SHP77 treated with DMSO at 0.1 percent for 48 hours (cell line): ENCODE measurements around the gene SLC39A11.
"Not testable (repeated sequence)": the region's sequence is repeated elsewhere in the genome, so short reads cannot be mapped to it uniquely, and the experiment has no call there.

ENCODE experiments used
- DNase-seq: peaks from one replicate; lab custom pipeline; 2025; lab: John Stamatoyannopoulos, UW

The SLC39A11 gene

DNA sequence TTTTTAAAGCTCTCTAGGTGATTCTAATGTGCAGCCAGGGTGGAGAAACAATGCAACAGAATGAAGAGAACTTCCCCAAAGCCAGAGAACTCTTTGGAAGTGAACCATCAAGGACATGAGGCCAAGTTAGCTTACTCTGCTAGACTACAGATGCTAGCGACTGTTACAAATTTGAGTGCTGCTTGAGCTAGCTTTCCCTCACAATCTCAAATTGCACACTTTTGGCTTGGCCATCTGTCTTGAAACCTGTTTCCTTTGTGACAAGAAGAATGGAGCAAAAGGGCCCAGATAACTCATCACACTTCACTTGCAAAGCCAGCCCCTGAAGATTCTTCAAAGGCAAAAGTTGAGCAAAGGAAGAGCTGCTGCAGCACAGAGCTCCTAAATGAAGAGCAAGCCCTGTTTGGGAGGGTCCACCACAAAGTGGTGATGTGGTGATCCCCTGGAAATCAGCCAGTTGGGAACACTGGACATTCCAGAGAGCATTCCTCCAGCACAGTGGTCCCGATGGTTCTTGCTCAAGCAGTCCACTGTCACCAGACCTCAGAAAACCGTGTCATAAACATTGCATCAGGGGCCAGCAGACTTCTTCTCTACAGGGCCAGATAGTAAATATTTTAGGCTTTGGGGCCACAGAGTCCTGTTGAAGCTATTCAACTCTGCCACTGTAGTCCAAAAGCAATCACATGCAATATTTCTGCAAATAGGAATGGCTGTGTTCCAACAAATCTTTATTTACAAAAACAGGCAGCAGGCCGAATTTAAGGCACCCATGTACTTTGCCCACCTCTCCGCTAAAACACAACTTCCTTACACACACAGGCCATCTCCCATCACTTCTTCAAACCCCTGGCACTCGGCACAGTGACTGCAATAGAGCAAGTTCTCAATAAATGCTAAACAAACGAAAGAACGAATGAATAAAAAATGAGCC, 21.2 kb downstream of the SLC39A11 start:
- DNase-seq, result no peak

DNA sequence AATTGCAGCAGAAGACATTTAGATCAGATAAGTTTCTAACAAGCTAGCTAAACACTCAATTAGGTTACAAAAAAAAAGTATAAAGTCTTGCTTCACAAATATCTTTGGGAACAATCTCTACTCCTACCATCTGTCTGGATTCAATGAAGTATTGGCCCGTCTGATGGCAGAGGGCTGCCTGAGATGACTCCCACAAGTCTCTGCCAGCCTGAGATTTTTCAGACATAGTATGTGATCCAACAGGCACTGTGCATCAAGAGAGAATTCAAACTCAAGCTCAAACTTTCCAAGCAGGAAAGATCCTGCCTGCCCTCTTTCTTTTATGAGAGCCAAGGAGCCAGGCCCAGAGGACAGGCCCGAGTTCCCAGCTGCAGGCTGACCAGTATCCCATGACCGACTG, 22.6 kb downstream of the SLC39A11 start:
- no peak for DNase-seq

DNA sequence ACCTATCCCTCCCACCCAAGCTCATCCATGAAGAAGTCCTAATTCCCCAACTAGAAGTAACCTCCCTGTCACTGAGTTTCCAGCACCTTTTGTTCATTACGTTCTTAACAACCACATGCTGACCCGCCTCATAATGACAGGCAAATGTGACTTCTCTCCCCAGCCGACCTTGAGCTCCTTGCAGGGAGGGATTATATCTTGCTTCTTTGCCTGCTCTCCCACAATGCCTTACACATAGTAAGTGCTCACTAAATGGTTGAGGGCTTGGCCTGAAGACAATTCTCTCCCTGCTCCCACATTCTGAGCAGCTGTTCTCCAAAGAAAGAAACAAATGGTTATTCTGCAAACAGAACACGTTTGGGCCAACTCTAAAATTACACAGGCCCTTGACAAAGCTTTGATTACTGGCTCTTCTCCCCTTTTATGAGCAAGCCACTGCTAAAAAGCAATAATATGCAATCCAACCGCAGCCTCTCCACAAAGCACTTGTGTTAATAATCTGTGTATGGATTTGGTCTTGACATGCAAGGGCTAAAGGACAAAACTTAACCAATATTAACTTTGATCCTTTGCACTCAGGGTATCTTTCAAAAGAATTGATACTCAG, 23.2 kb downstream of the SLC39A11 start:
- DNase-seq, result no peak

DNA sequence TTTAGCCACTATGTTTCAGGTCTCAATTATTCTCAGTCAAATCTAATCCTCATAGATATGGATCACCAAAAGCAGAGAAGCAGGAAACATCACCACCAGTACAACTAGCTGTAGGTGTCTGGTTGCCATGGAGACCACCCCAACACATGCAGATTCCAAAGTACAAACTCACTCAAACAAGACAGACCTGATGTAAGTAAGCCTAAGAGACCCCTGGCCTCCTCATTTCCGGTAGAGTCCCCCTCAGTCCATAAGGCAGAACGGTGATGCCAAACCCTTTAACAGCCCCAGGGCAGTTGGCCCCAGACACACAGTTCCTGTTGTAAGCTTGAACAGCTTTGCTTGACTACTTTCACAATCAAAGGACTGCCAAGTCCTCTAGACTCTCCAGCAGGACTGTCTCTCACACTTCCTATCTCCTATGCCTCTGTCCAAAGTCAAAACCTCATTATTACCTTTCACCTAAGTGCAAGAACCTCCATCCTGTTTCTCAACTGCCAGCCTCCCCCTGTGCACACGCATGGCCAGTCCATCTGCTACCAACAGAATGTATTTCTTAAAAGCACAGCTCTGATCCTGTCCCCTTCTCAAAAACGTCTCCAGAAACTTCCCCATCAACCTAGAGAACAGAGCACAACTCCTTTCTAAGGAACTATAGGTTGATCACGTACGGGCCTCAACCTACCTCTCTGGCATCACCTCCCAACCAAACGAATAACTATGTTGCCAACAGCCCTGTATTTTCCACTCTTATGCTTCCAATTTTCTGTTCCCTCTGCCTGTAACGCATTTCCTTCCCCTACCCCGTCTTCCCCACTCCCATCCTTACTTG, 23.9 kb downstream of the SLC39A11 start:
- no peak for DNase-seq

DNA sequence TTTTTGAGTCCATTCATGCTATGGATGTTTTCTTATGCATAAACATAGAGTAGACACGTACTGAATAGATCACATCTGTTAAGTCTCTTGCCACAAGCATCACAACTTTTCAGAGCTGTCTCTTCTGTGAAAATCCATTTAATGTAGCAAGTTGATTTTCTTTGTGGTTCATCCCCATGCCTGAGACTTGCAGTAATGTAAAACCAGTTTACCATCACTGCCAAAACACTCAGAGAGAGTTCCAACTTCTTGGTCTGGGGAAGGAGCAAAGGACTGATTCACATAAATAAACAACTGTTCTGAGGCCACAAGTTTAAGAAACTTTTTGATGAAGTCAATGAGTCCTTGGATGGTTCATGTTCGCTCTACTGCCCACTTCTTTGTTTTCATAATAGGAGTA, 24.8 kb downstream of the SLC39A11 start:
- not testable (repeated sequence) for DNase-seq

DNA sequence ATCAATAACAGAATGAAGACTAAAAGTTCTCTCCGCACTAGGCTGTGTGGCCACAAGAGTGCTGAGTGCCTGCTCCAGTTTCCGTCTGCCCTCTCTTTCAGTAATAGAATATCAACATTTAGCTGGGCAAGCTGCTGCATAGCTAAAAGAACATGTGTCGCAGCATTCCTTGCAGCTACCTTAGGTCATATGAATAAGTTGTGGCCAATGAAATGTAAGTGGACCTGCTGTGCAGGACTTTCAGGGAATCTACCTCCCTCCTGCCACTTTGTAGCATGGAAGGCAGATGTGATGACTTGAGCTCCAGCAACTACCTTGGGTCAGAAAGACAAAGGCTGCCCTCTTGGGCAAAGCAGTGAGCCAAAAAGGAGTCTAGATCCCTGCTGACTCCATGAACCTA, 25.4 kb downstream of the SLC39A11 start:
- no peak for DNase-seq

DNA sequence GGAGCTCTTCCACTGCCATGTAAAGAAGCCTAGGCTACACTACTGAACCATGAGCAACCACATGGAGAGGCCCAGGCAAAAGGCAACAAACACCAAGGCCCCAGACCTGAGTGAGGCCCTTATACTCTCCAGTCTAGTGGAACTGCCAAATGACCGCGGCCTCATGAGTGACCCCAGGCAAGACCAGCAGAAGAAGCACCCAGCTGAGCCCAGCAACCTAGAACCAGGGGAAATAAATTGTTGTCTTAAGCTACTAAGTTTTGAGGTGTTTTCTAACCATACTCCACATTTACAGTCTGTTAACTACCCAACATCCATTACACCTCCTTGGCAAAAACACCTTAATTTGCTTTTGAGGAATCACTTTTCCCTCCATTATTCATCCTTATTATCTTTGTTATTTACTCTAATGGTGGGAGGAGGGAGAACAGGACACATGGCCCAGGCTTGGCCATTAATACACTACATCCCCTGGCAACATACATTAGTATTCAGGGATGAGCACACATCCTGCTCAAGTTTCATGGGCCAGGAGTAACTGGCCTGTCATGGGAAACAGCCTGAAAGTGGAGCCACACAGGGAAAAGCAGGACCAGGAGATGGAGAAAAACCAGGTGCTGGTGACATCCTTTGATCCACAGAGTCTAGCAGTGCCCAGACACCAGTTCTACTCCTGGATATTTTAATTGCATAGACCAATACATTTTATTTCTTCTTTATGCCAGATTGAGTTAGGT, 26.2 kb downstream of the SLC39A11 start:
- DNase-seq, result no peak

DNA sequence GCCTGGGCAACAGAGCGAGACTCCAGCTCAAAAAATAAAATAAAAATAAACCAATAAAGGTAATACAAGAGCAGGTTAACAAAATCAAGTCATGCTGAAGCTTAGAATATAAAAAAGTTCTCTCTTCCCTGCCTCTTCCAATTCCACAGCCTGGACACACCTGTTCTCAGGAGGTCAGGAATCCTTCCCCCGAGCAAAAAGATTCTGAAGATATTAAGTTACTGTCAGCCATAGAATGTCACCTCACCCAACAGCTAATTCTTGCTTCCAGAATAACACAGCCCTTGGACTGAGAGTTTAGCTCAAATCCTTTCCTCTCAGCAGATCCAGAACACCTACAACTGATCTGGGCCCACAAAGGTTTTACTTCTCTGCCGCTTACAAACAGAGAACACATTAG, 27.1 kb downstream of the SLC39A11 start:
- no peak for DNase-seq

DNA sequence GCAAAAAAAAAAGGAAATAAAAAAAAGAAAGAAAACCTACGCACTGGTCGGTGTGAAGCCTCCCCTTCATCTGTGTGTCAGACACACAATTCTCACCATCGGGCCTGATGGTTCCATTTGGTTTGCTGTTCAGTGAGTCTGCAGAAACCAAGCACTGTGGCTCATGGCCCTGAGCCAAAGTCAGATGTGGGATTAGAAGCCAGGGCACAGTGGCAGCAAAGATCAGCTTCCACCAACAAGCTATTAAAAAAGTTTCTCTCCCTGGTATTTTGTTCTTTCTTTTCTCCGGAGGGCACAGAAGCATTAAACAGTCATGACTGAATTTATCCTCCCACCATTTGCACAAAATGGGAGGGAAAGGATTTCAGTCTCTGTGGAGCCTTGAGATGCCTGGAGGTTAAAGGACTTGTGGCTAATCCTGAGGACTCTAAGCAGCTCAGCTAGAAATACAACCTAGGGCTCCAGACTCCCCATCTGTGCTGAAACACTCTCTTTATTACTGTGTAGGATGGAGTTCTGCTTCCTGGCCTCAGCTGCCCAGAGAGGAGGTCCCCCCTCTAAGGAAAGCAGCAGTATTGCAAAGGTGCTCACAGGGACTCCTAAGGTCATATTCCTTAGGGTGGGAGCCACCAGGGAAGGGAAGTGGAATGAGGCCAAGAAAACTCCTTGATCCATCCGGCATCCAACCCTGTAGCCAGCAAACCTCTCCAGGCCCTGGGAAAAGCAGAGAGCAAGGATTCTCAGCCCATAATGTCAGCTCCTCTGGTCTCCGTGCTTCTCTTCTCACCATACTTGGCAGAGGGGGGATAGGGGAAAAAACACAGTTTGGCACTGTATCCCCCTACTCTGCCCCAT, 28.2 kb downstream of the SLC39A11 start:
- DNase-seq, result no peak

DNA sequence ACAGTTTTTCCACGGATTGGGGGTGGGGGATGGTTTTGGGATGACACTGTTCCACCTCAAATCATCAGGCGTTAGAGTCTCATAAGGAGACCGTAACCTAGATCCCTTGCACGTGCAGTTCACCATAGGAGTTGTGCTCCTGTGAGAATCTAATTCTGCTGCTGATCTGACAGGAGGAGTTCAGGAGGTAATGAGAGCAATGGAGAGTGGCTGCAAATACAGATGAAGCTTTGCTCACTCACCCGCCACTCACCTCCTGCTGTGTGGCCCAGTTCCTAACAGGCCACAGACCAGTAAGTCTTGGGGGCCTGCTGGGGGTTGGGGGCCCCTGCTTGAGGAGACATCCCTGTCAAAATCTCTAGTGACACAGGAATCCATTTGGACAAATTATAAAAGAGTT, 29.8 kb downstream of the SLC39A11 start:
- no peak for DNase-seq

DNA sequence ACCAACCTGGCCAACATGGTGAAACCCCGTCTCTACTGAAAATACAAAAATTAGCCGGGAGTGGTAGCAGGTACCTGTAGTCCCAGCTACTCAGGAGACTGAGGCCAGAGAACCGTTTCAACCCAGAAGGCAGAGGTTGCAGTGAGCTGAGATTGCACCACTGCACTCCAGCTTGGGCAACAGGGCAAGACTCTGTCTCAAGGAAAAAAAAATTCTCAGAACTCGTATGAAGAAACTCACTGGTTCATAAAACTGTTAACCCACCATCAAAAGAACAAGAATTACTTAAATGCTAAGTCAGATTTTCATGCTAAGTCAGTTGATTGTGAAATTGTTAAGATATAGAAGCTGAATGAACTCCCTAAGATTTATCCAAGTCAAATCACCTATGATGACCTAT, 31.3 kb downstream of the SLC39A11 start:
- no peak for DNase-seq

DNA sequence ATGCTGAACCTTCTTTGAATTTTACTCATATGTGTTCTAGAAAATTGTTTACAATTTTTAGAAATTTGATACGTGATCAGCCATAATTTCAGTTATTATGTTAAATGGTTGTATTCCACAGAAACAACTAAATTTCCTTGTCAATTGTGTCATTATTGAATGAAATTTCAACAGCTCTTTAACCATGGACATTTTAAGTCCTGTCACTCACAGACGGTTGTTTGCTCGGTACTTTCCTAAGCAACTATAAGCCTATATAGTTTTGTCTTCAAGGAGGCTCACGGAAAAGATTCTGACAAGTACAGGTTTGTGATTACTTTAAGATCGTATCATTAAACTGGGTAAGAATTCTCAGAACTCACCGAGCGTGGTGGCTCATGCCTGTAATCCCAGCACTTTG, 31.8 kb downstream of the SLC39A11 start:
- DNase-seq, result no peak

DNA sequence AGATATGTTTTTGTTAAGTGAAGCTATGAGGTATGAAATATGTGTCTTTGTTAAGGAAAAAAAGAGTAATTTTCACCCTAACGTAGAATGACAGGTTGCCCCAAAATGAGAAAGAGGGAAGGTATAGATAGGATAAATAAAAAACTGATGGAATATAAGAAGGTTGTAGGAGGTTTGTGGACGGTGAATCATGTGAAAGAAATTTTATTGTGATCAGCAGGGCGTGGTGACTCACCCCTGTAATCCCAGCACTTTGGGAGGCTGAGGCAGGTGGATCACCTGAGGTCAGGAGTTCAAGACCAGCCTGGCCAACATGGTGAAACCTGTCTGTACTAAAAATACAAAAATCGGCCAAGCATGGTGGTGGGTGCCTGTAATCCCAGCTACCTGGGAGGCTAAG, 32.8 kb downstream of the SLC39A11 start:
- DNase-seq, result not testable (repeated sequence)

DNA sequence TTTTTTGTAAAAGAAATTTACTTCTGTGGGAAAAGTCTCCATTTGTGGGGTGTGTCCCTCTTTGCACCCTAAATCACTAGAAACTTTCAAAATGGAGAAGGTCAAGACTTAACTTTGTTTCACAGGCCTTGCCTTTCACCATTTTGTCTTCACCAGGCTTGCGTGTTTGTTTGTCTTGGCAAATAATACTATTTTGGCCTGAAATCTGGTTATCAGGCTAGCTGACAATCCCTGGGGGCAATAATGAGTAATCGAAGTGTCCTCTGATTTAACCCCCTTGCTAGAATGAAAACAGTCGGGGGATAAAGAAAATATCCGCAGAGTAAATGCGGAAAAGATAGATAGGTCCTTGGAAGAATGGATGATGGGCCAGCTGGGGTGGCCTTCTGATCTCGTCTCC, 34.5 kb downstream of the SLC39A11 start:
- DNase-seq, result no peak

DNA sequence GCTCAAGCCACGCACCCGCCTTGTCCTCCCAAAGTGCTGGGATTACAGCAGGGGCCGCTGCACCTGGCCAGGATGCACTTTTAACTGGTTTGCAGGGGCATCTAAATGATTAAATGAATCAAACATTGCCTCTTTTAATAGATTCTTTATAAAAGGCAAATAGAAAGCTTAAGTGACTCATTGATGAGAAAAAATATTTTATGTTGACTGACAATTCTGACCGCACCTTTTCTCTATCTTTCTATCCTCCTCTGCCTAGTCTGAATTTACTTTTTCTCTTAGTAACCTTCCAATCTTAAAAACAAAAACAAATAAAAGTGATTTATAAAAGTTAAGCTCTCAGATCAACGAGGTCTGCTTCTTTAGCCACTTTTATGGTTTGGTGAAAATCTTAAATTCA, 35.3 kb downstream of the SLC39A11 start:
- DNase-seq, result no peak

DNA sequence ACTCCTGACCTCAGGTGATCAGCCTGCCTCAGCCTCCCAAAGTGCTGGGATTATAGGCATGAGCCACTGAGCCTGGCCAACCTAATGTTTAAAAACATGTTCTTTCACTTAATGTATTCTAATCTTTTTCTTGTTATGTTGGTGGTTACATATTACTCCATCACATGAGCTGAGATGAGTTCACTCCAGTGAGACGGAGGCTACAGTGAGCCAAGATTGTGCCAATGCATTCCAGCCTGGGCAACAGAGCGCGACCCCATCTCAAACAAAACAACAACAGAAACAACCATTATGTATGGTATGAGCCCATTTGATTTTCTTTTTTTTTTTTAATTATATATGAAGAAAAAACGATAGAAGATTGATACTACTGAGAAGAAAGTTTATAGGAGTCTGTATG, 39.6 kb downstream of the SLC39A11 start:
- no peak for DNase-seq

DNA sequence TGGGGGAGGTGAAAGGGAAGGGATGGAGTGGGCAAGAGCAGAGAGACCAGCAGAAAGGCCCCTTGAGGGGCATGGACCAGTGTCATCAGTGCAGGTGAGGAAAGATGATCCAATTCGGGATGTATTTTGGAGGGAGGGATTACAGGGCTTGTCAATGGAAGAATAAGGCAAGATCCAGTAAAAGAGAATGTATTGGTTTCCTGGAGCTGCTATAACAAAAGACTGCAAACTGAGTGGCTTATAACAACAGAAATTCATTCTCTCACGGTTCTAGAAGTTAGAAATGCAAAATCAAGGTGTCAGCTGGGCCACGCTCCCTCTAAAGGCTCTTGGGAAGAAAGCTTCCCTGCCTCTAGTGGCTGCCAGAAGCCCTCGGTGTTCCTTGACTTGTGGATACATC, 41.7 kb downstream of the SLC39A11 start:
- DNase-seq, result no peak

DNA sequence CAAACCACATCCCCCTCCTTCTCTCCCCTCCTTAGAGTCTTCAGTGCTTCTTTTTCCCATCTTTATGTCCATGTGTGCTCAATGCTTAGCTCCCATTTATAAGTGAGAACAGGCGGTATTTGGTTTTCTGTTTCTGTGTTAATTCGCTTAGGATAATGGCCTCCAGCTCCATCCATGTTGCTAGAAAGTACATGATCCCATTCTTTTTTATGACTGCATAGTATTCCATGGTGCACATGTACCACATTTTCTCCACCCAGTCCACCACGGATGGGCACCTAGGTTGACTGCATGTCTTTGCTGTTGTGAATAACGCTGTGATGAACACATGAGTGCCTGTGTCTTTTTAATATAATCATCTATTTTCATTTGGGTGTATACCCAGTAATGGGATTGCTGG, 44.3 kb downstream of the SLC39A11 start:
- no peak for DNase-seq

DNA sequence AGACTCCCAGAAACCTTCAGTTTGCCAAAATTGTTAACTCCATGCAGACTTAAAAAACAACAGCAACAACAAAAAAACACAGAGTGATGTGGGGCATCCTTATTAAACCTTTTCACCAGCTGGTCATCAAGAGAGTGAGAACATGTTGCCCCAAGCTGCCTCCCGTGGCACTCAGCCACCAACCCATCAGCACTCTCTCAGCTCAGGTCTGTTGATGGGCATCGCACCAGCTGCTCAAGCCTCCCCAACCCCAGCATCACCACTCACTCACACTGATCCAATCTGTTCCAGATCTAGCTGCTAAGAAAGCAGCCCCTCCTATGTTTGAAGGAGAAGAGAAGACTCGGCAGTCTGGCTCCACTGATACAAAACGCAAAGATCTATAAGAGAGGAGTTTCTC, 46.8 kb downstream of the SLC39A11 start:
- no peak for DNase-seq

DNA sequence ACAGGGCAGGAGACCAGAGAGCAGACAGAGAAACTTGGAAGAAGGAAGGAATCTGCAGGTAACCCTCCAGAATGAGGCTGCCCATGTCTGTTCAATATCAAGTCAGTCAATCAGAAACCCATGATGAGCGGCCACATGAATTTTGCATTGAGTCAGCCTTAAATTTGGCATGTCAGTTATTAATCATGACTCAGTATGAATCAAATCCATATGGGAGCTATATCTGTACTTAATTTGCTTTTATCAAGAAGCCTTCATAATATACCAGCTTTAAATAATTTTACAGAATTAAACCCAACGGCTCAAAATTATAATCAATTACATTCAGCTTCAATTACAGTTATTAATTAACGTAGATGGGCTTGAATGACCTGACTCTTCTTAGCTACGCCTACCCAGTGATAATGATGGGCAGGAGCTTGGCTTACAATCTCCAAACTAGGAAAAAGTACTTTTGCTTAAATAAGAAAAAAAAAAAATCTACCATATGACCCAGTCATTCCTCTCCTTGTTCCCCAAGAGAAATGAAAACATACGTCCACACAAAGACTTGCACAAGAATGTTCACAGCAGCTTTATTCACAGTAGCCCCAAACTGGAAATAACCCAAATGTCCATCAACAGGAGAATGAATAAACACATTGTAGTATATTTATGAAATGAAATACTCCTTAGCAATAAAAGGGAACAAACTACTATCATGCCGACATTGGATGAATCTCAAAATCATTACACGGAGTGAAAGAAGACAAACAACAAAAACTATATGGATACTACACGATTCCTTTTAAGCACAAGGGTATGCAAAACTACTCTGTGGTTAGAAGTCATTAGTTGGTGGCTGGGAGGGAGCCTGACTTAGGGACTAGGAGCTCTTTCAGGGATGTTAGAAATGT, 48.6 kb downstream of the SLC39A11 start:
- DNase-seq, result no peak
